Measurements from ENCODE around the gene TRNAU1AP. TPM values are rescaled to one million over a fixed set of nuclear protein-coding genes. Genes with fewer than 3 reads are reported as not detected.

TRNAU1AP gene
- total RNA-seq, 4 donors from 2014 or later = 3.8 to 34.9 (median 20.3) TPM

DNA sequence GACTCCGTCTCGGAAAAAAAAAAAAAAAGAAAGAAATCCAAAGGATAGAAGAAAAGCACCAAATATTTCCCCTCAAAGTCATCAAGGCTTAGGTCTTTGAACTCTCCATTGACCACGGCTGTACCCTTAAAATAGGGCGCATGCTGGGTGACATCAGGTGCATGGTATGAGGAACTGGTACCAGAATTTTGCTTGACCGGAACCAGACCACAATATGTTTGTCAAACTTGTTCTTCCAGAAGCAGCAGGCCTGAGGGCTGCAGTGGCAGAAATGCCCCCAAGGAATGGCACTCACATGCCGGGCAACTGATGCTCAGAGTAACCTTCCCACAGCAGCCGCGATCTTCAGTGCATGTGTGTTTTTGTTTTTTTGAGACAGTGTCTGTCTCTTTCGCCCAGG, 26.0 kb upstream of the TRNAU1AP start:
- no peaks in the 10 kb centered on the region for H3K27me3 ChIP-seq
- H3K4me1 ChIP-seq = no peaks in the 10 kb centered on the region
- no peak overlapping the region for H3K27ac ChIP-seq
- no peak for TF ChIP-seq POLR2A (IDR thresholded peaks at IDR 0.05)
- TF ChIP-seq, protein P1, sequence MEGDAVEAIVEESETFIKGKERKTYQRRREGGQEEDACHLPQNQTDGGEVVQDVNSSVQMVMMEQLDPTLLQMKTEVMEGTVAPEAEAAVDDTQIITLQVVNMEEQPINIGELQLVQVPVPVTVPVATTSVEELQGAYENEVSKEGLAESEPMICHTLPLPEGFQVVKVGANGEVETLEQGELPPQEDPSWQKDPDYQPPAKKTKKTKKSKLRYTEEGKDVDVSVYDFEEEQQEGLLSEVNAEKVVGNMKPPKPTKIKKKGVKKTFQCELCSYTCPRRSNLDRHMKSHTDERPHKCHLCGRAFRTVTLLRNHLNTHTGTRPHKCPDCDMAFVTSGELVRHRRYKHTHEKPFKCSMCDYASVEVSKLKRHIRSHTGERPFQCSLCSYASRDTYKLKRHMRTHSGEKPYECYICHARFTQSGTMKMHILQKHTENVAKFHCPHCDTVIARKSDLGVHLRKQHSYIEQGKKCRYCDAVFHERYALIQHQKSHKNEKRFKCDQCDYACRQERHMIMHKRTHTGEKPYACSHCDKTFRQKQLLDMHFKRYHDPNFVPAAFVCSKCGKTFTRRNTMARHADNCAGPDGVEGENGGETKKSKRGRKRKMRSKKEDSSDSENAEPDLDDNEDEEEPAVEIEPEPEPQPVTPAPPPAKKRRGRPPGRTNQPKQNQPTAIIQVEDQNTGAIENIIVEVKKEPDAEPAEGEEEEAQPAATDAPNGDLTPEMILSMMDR (IDR thresholded peaks at IDR 0.05) = no peak
- no peak overlapping the region for H3K4me3 ChIP-seq
- no peaks in the 10 kb centered on the region for H3K9me3 ChIP-seq
- intact Hi-C loops (cut with DNase I; ENCODE audit: low total_unique reads) = no loop called here
- H3K36me3 ChIP-seq = no peaks in the 10 kb centered on the region
- DNase-seq = no peak

DNA sequence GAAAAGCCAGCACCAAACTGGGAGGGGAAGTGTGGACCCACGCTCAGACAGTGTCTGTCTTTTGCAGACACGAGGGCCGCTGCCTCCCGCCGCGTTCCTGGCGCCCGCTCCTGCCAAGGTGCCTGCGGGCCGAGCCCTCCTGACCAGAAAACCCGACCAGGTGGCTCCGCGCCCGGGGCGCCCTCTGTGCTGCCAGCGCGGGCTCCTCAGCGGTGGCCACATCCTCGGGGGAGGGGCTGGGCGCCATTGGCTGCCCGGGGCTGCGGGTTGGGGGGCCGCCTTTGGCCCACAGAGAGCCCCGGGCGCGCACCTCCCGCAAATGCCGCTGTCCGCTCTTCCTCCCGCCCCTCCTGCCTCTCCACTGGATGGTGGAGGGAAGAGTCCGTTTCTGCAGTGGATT, 22.4 kb upstream of the TRNAU1AP start:
- TF ChIP-seq POLR2A (IDR thresholded peaks at IDR 0.05) = no peak
- TF ChIP-seq, protein P1 (IDR thresholded peaks at IDR 0.05) = no peak
- intact Hi-C loops (cut with DNase I; ENCODE audit: low total_unique reads) = no loop called here
- no peaks in the 10 kb centered on the region for H3K9me3 ChIP-seq
- no peak overlapping the region for H3K4me3 ChIP-seq
- no peaks in the 10 kb centered on the region for H3K27me3 ChIP-seq
- no peaks in the 10 kb centered on the region for H3K4me1 ChIP-seq
- no peaks in the 10 kb centered on the region for H3K36me3 ChIP-seq
- no peak for DNase-seq
- H3K27ac ChIP-seq = no peak overlapping the region

DNA sequence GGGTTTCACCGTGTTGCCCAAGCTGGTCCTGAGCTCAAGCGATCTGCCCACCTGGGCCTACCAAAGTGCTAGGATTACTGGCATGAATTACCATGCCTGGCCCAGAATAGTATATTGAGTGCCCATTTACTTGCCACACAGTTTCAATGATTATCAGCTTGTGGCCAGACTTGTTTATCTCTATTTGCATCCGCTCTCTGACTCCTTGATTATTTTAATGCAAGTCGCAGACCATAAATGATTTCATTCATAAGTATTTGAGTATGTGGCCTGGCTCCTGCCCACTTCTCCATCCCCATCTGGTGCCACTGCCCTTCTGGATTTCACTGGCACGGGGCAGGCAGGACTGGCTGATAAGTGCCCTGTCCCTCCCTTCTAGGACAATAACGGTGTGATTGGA, 18.2 kb upstream of the TRNAU1AP start:
- Histone ChIP-seq H3K9me3 (no peaks in the 10 kb centered on the region), H3K27me3 (no peaks in the 10 kb centered on the region), H3K36me3 (no peaks in the 10 kb centered on the region), H3K27ac (no peak overlapping the region), H3K4me3 (no peak overlapping the region), H3K4me1 (no peaks in the 10 kb centered on the region)
- DNase-seq = no peak
- TF ChIP-seq, protein P1 (IDR thresholded peaks at IDR 0.05) = no peak
- no peak for TF ChIP-seq POLR2A (IDR thresholded peaks at IDR 0.05)
- intact Hi-C loops (cut with DNase I; ENCODE audit: low total_unique reads) = no loop called here

- Histone ChIP-seq H3K4me1 (no peaks in the 10 kb centered on the region), H3K27ac (no peak overlapping the region), H3K36me3 (no peaks in the 10 kb centered on the region), H3K9me3 (no peaks in the 10 kb centered on the region), H3K4me3 (no peak overlapping the region), H3K27me3 (no peaks in the 10 kb centered on the region)
- no peak for DNase-seq
- no peak for TF ChIP-seq POLR2A (IDR thresholded peaks at IDR 0.05)
- TF ChIP-seq, protein P1 (IDR thresholded peaks at IDR 0.05) = no peak
- intact Hi-C loops (cut with DNase I; ENCODE audit: low total_unique reads) = no loop called here
Measured at GRCh38 chr1:28535180-28535579, 17.7 kb upstream of the TRNAU1AP start.

- H3K4me3 ChIP-seq = no peak overlapping the region
- intact Hi-C loops (cut with DNase I; ENCODE audit: low total_unique reads) = no loop called here
- H3K36me3 ChIP-seq = no peaks in the 10 kb centered on the region
- no peaks in the 10 kb centered on the region for H3K27me3 ChIP-seq
- H3K4me1 ChIP-seq = no peaks in the 10 kb centered on the region
- H3K9me3 ChIP-seq = no peaks in the 10 kb centered on the region
- no peak for DNase-seq
- H3K27ac ChIP-seq = no peak overlapping the region
- TF ChIP-seq, protein P1 (IDR thresholded peaks at IDR 0.05) = no peak
- TF ChIP-seq POLR2A (IDR thresholded peaks at IDR 0.05) = no peak
Measured at GRCh38 chr1:28537457-28538199, 15.3 kb upstream of the TRNAU1AP start.
